Lower leg skin (tissue), 3 donors: ENCODE results near the gene ANO2.

Source experiments
- CTCF ChIP-seq, 3 donors: fragments of 450-650 bp; IDR thresholded peaks; one replicate each; pipeline ENCODE4 v1.5.1; 2016; ENCODE audit warnings: antibody characterized with exemption in 3 of 3, mild to moderate bottlenecking in 3 of 3, moderate library complexity in 2 of 3
- POLR2A ChIP-seq, 2 donors: fragments of 450-650 bp; IDR thresholded peaks; one replicate each; pipeline ENCODE4 v1.6.1; 2016 to 2017; ENCODE audit warnings: antibody characterized with exemption in 2 of 2, mild to moderate bottlenecking in 1 of 2, moderate library complexity in 1 of 2

GRCh38 chr12:5792343-5792742, 152.7 kb downstream of the ANO2 start:
- TF ChIP-seq CTCF (IDR thresholded peaks at IDR 0.05) (no peak), POLR2A (IDR thresholded peaks at IDR 0.05) (no peak)
